Panc1 (cell line): ENCODE results near the gene PPM1B. TPM values are rescaled to one million over a fixed set of nuclear protein-coding genes. Genes with fewer than 3 reads are reported as not detected.
"Not testable (repeated sequence)": the region's sequence is repeated elsewhere in the genome, so short reads cannot be mapped to it uniquely, and the experiment has no call there.

ENCODE experiments used
- ATAC-seq: fragments of 200-7000 bp; cut with Tn5 transposase; 2 replicates; pipeline ENCODE4 v1.9.1; 2020; ENCODE audit warnings: mild to moderate bottlenecking, moderate library complexity
- BruUV-seq: library from RNA; stranded (reverse); fragments of 400-500 nt; replicated peaks from 2 replicates; lab custom pipeline; 2021; lab: Mats Ljungman, UMichigan
- CTCF ChIA-PET: fragments of 300-600 bp; sonication (Branson Sonifier 250); formaldehyde crosslinking; loops from one replicate; lab custom pipeline; 2022; ENCODE audit warnings: antibody characterized with exemption; lab: Charles Lee
- POLR2A ChIA-PET: fragments of 300-600 bp; sonication (Branson Sonifier 250); formaldehyde crosslinking; loops from one replicate; lab custom pipeline; 2022; ENCODE audit warnings: antibody characterized with exemption; lab: Charles Lee
- DNase-seq: peaks from one replicate; pipeline ENCODE4 v3.0.0-alpha.2; 2010; ENCODE audit warnings: low read depth, low spot score
- H3K27ac ChIP-seq: 2 replicates; pipeline ENCODE4 v1.5.1; 2011; ENCODE audit warnings: mild to moderate bottlenecking, low read length, inconsistent platforms
- H3K27me3 ChIP-seq: fragments of 200-500 bp; sonication (Bioruptor generic); 2 replicates; pipeline ENCODE4 v1.6.0; 2014; ENCODE audit warnings: low read length, inconsistent platforms; ENCODE audit not compliant: control insufficient read depth, insufficient read depth
- H3K36me3 ChIP-seq: fragments of 200-500 bp; sonication (Bioruptor generic); 2 replicates; pipeline ENCODE4 v1.5.1; 2014; ENCODE audit warnings: inconsistent platforms, mild to moderate bottlenecking, low read length, moderate library complexity; ENCODE audit not compliant: control insufficient read depth, insufficient read depth
- H3K4me1 ChIP-seq: 2 replicates; pipeline ENCODE4 v1.5.1; 2011; ENCODE audit warnings: inconsistent platforms, mild to moderate bottlenecking, low read length, moderate library complexity; ENCODE audit not compliant: control insufficient read depth, insufficient read depth
- H3K4me3 ChIP-seq, 2 experiments: 2 replicates each; pipeline ENCODE4 v1.5.1; 2011 to 2012; ENCODE audit warnings: low read depth in 2 of 2, low read length in 2 of 2, mild to moderate bottlenecking in 2 of 2, inconsistent platforms in 1 of 2, moderate library complexity in 1 of 2
- H3K9me3 ChIP-seq: fragments of 200-500 bp; sonication (Bioruptor generic); 2 replicates; pipeline ENCODE4 v1.5.1; 2014; ENCODE audit warnings: low read depth, mild to moderate bottlenecking, inconsistent platforms, low read length, moderate library complexity; ENCODE audit not compliant: control insufficient read depth, insufficient read depth
- POLR2AphosphoS5 ChIP-seq: IDR thresholded peaks from 2 replicates; pipeline ENCODE4 v1.6.1; 2012; ENCODE audit warnings: mild to moderate bottlenecking, low read depth, low read length, moderate library complexity
- SIN3A ChIP-seq: IDR thresholded peaks from 2 replicates; pipeline ENCODE4 v1.6.1; 2012; ENCODE audit warnings: low read depth, mild to moderate bottlenecking, low read length, moderate library complexity, borderline replicate concordance; ENCODE audit not compliant: insufficient read depth
- TCF7L2 ChIP-seq: IDR thresholded peaks from 2 replicates; pipeline ENCODE4 v1.6.1; 2011; ENCODE audit warnings: mild to moderate bottlenecking, low read depth, low read length, inconsistent platforms
- in situ Hi-C: cut with HindIII; loops from 2 replicates; pipeline ENCODE4 v1.10.0; 2016; ENCODE audit warnings: low sequenced_read_pairs, low pct_unique_long_range_greater_than_20kb
- intact Hi-C: fragments of 100-400 bp; cut with micrococcal nuclease; formaldehyde crosslinking; loops from one replicate; pipeline ENCODE4 v1.10.0; 2022; ENCODE audit not compliant: unreplicated experiment
- total RNA-seq: library from RNA; stranded (reverse); gene quantifications from one replicate; pipeline ENCODE4 v1.2.1, GENCODE V29; 2021; ENCODE audit not compliant: unreplicated experiment
- TF ChIP-seq, protein P1 (sequence below): fragments of 450-650 bp; IDR thresholded peaks from 2 replicates; pipeline ENCODE4 v1.5.1; 2017; ENCODE audit warnings: mild to moderate bottlenecking

Gene PPM1B
- total RNA-seq, 1 experiment from 2014 or later: 36.0 TPM

DNA sequence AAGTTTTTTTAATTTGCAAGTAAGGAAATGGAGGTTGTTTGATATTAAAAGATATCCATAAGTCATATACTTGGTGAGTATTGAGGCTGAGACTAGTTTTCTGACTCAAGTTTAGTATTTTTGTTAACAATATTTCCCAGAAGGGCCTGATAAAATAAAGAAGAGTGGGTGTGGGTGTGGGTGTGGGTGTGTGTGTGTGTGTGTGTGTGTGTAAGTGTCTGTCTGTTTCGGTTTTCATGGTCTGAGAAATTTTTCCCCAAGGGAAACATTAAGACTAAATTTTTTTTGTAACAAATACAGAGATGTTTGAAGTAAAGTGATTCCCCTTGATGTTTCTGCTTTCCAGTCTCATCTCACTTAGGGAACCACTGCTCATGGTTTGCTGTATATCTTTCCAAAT is 36.5 kb downstream of the PPM1B start:
- no peak for TF ChIP-seq SIN3A
- no peak for TF ChIP-seq TCF7L2
- no peak for TF ChIP-seq POLR2AphosphoS5
- TF ChIP-seq, protein P1, sequence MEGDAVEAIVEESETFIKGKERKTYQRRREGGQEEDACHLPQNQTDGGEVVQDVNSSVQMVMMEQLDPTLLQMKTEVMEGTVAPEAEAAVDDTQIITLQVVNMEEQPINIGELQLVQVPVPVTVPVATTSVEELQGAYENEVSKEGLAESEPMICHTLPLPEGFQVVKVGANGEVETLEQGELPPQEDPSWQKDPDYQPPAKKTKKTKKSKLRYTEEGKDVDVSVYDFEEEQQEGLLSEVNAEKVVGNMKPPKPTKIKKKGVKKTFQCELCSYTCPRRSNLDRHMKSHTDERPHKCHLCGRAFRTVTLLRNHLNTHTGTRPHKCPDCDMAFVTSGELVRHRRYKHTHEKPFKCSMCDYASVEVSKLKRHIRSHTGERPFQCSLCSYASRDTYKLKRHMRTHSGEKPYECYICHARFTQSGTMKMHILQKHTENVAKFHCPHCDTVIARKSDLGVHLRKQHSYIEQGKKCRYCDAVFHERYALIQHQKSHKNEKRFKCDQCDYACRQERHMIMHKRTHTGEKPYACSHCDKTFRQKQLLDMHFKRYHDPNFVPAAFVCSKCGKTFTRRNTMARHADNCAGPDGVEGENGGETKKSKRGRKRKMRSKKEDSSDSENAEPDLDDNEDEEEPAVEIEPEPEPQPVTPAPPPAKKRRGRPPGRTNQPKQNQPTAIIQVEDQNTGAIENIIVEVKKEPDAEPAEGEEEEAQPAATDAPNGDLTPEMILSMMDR: no peak
- POLR2A ChIA-PET: interaction anchor here (0.6 kb wide), 1 partner anchor 1350 kb away, joined by 3 read pairs; no protein-coding TSS in a partner anchor

DNA sequence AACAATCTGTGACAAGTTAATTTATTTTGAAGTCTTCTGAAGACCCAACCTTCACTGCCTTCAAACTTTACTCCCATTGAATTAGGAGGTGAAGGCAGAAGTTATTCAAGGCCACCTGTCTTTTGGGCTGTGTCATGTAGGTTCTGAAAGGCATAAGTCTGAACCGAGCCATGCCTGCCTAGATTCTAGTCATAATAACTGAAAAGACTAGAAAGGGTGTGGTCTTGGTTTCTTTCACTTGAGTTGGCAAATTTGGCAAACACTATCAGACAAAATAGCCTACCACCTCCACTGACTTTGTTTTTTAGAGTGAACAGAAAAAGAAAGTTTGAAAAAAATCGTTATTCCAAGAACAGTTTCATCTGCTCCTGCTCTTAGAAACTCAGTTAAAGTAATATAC is 38.4 kb downstream of the PPM1B start:
- CTCF ChIA-PET: no interaction called here
- POLR2A ChIA-PET: no interaction called here
- no peak for TF ChIP-seq TCF7L2
- no peak for TF ChIP-seq POLR2AphosphoS5
- TF ChIP-seq, protein P1: no peak
- H3K4me3 ChIP-seq: no peak overlapping the region
- BruUV-seq: no TSS peak
- intact Hi-C loops (no loop called here), in situ Hi-C loops (no loop called here)
- H3K4me1 ChIP-seq: no peaks in the 10 kb centered on the region; the same call in 1 of the 2 replicates
- H3K27ac ChIP-seq: no peak overlapping the region
- H3K36me3 ChIP-seq: no peaks in the 10 kb centered on the region
- ATAC-seq (no peak), DNase-seq (no peak)
- no peaks in the 10 kb centered on the region for H3K9me3 ChIP-seq
- H3K27me3 ChIP-seq: no peaks in the 10 kb centered on the region

More for the DNA sequence above, 36.5 kb downstream of the PPM1B start:
- in situ Hi-C loops: no loop called here
- Histone ChIP-seq H3K27ac (no peak overlapping the region), H3K9me3 (no peaks in the 10 kb centered on the region), H3K4me3 (no peak overlapping the region), H3K4me1 (no peaks in the 10 kb centered on the region; the same call in 1 of the 2 replicates), H3K27me3 (no peaks in the 10 kb centered on the region), H3K36me3 (no peaks in the 10 kb centered on the region)
- intact Hi-C loops: no loop called here
- DNase-seq (no peak), ATAC-seq (no peak)
- BruUV-seq: no TSS peak
- CTCF ChIA-PET: no interaction called here

DNA sequence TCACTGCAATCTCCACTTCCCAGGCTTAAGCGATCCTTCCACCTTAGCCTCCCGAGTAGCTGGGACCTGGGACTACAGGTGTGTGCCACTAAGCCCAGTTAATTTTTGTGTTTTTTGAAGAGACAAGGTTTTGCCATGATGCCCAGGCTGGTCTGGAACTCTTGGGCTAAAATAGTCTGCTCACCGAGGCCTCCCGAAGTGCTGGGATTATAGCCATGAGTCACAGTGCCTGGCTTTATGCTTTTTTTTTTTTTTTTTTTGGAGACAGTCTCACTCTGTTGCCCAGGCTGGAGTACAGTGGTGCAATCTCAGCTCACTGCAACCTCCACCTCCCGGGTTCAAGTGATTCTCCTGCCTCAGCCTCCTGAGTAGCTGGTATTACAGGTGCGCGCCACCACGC is 39.0 kb downstream of the PPM1B start:
- H3K4me1 ChIP-seq, H3K4me3 ChIP-seq, H3K27me3 ChIP-seq, H3K36me3 ChIP-seq, in situ Hi-C loops, intact Hi-C loops, H3K9me3 ChIP-seq, CTCF ChIA-PET, H3K27ac ChIP-seq, BruUV-seq, POLR2A ChIA-PET, ATAC-seq, DNase-seq: not testable (repeated sequence)
